Stimulated activated CD4-positive, alpha-beta T cell treated with anti-CD3 and anti-CD28 coated beads, Interleukin-15, amount 100 ng/mL, for 1 hour (primary cell): Measurements from ENCODE around the gene SGO1.

Source experiments
- DNase-seq, 2 donors: peaks; one replicate each; pipeline ENCODE4 v3.0.0-alpha.2; 2020; ENCODE audit warnings: low read depth in 1 of 2, low spot score in 1 of 2

SGO1 gene

DNA sequence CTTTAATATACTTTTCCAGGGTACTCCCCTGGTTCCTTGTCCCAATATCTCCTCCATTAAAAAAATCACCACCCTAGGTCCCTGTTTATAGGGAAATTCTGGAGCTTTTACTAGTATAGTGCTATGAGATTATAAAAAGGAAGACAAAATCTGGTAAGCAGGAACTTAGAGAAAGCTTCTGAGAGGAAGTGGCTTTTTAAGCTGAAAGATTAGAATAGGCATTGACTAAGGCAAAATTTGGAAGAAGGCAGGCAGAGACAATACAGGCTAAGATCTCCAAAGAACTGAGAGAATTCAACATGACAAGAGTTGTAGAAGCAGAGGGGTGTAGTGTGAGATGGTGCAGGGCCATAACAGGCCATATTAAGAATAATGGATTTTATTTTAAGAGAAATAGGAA is 25.8 kb downstream of the SGO1 start:
- no peak for DNase-seq

DNA sequence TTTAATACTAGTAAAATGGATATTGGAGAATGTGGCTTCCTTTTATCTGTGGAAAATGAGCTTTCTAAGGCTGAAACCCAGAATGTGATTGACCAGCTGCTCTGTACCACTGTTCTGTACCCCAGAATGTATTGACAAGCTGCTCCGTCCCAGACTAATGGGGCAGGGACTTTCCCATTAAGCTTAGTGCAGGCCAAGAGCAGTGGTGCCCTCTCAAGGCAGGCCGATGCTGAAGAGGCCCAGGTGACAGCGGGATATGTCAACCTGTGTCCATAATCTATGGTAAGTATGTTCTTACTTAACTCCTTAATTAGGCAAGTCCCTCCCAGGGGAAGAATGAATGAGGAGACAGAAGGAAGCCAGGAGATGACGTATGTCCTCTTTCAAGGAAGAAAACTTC is 31.1 kb downstream of the SGO1 start:
- DNase-seq, result no peak

DNA sequence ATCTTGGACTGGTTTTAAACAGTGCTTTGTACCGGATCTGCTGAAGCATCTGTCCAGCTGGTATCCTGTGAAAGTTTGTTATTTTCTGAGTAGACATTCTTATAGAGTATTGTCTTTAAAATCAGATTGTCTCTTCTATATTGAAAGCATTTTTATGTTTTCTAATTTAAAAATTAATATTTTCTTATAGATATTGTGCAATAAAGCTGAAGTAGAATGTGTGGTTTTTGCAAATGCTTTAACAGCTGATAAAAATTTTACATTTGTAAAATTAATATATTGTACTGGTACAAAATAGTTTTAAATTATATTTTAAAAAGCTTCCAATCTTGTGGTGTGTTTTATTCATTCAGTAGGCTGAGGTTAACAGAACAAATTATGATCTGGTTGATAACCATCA is 31.9 kb downstream of the SGO1 start:
- no peak for DNase-seq

DNA sequence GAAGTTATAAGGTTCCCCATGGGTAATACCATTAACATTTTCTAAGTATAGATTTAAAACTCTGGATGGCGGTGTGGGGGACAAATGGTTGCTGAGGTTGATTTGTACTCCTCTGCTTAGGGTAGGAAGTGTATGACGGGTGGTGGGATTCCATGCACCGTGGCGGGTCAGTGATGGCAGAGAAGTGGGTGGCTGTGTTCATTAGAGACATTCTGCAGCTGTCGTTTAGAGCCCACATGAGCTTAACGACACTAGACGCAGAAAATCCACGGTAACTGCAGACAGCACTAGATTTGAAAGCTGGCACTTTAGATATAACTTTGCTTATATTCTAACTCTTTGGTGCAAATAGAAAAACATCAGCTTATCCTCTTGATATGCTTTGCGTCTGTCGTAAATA is 37.5 kb downstream of the SGO1 start:
- DNase-seq, result no peak

DNA sequence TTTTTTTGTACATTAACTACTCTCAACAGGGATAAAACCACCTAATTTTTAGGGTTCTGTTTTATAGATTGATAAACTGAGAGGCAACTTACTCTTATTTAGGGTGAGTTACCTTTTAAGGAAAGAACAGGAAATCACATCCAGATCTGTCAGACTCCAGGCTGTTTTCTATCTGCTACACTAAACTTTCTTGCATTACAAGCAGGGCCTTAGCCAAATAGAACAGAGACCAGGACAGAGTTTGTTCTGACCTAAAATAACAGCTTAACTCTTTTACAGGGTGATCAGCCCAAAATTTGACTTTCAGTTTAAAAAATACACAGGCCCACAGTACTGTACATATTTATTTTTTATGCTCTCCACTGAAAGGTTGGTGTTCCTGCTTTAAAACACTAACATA is 38.6 kb downstream of the SGO1 start:
- no peak for DNase-seq

DNA sequence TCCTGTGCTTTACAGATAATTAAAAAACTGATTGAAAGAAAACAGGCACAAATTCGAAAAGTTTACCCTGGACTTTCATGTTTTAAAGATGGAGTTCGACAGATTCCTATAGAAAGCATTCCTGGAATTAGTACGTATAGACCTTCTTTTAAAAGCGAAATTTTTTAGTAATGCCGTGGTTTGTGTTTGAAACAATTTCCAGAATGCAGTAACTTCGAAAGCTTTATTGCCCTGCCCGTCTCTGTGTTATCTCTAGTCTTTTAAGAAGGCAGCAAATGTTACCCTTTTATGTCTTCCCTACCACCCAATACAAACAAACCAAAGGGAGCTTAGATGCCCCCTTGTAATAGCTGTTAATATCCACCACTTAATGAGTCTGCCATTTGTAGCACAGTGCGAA is 39.7 kb downstream of the SGO1 start:
- no peak for DNase-seq

DNA sequence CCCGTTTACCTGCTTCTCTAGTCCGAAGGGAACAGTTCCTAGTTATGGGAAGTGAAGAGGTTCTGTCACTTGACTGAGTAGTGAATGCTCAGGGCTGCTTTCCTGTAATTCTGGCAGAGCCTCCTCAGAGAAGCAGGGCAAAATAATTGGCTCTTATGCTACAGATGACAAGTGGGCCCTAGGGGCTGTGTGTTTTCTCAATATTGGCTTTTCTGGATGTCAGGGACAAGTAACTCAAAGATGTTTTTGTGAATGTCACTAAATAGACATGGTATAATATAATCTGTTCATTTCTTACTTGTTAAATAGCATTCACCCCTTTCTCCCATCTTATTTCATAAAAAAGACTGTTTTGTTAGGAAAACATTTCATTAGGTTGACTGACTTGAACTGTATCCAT is 40.1 kb downstream of the SGO1 start:
- DNase-seq, result no peak

DNA sequence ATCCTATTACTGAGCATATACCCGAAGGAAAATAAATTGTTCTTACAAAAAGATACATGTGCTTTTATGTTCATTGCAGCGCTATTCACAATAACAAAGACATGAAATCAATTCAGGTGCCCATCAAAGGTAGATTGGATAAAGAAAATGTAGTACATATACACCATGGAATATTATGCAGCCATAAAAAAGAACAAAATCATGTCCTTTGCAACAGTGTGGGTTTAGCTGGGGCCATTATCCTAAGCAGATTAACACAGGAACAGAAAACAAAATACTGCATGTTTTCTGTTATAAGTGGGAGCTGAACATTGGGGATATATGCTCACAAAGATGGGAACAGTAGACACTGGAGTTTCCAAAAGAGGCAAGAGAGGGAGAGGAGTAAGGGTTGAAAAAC is 42.5 kb downstream of the SGO1 start:
- no peak for DNase-seq

DNA sequence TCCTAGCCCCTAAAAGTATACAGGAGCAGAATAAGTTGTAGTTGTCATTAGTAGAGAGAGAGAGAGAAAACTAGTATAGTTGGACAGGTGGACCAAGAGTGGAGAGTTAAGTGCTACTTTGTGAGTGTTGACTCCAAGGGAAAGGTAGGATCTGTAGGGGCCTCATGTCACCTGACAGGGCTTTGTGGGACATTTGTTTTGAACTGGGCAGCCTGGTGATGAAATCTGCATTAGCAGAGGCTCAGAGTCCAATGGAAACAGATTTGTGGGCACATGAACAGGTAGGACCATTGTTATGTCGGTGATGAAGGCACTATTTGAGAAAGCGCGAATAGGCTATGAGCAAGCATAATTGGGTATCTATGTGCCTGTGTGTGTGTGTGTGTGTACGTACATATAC is 43.5 kb downstream of the SGO1 start:
- DNase-seq, result no peak

DNA sequence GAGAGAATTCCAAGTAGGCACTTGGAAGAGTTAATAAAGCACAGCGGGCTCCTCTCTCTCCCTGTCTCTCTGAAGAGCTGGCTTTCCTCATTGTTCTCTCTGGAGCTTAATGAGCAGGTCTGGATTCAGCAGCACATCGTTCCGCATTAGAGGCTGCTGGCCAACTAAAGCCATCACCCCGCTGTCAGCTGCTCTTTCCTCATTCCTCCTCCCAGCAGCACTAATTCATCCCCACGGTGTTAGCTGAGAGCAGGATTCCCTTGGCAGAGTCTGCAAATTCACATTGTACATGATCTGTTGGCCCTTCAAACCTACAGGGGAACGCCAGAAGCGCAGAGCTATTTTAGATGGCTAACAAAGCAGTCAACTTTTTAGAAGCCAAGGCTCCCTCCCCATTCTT is 44.2 kb downstream of the SGO1 start:
- no peak for DNase-seq

DNA sequence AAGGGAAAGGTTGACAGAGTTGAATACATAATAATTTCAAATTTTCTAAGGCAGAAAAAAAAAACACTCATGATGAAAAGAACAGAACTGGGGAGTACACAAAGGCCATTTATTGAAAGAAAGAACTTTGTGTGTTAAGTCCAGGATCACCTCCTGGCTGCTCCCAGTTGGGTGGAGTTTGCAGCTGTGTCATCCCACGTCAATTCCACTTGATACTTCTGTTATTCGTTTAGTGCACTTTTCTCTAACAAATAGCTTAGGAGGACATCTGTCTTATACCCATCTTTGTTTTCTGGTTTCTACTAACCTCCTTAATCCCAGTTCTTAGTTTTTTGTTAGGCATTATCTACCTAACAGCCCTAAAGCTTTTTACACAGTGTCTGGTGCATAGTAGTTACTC is 44.7 kb downstream of the SGO1 start:
- no peak for DNase-seq

DNA sequence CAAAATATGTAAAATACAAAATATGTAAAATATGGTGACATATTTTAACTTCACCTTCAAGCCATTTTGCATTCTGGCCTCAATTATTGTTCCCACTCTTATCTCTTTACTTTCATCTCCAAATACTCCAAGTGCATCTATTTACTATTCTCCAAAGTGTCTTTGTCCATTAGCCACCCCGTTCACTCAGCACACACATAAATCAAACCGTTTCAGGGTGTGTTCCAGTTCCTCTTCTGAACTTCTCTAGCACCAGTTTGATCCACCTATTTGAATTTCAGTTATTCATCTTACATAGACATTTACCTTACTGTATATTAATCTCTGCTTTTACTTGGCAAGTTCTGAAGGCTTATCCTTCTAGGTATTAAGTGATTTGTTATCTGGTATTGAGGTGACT is 45.1 kb downstream of the SGO1 start:
- no peak for DNase-seq

DNA sequence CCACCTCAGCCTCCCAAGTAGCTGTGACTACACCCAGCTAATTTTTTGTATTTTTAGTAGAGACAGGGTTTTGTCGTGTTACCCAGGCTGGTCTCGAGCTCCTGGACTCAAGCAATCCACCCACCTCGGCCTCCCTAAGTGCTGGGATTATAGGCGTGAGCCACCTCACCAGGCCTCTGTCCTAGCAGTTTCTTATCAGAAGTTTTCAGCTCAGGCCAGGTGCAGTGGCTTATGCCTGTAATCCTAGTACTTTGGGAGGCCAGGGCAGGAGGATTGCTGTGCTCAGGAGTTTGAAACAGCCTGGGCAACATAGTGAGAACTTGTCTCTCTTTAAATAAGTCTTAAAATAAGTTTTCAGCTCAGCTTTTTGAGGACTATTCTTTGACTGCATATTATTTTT is 48.4 kb downstream of the SGO1 start:
- no peak for DNase-seq

DNA sequence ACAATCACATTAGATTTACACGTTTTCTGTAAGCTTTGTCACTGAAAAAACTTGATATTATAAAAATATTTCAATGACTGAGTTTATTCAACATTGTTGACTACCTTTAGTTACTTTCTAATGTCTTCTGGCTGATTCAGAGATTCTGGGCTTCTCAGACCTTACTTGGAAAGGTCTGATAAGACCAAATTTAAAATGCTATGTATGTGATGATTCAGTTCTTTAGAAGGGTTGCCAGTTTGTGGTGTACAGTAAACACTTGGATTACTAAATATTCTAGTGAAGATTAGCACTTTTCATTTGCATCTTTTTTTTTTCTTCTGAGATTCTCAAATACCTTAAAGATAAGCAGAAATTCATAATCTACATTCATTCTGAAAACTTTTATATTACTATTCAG is 49.8 kb downstream of the SGO1 start:
- DNase-seq, result no peak

DNA sequence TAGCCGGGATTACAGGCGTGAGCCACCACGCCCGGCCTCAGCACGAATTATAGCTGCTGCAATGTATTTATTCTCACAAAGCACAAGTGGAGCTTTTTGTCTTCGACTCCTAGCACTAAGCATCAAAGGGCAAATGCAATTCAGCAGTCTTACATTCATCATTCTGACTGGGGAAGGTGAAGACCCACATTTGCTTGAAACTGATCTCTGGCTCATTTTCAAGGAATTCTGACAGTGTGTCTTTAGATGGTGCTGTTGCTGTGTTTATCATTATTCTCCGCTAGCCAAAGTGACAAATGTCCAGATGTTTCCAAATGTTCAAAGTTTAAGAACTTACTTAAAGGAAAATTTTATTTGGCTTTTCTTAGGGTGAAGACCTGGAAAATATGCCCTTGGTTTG is 55.9 kb downstream of the SGO1 start:
- no peak for DNase-seq

DNA sequence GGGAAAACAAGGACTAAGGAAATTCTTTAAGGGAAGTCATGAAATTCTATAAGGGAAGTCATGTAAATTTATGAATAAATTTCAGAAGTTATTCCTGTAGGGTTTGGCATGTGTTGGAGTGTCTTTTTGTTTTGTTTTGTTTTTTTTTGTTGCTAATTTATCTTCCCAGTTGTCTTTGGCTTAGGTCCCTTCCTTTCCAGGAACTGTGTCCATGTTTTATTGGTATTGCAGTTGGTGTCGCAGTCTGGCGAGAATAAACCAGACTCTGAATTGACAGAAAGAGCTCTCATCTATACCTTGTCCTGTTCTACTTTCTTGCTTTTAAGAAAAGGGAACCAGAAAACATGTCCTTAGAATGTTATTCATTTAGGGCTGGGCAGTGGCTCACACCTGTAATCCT is 57.6 kb downstream of the SGO1 start:
- no peak for DNase-seq

DNA sequence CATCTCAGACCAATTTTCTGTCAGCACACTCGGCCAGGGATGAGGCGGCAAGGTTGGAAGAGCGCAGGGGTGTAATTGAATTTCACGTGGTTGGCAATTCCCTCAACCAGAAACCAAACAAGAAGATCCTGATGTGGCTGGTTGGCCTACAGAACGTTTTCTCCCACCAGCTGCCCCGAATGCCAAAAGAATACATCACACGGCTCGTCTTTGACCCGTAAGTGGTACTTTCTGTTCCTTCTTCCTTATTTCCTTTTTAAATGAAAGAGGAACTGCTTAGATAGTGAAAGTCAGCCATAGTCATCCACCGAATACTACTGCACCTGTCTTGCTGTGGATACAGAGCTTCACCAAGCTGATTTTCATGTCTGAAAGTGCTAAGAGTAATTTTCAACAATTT is 60.1 kb downstream of the SGO1 start:
- no peak for DNase-seq

DNA sequence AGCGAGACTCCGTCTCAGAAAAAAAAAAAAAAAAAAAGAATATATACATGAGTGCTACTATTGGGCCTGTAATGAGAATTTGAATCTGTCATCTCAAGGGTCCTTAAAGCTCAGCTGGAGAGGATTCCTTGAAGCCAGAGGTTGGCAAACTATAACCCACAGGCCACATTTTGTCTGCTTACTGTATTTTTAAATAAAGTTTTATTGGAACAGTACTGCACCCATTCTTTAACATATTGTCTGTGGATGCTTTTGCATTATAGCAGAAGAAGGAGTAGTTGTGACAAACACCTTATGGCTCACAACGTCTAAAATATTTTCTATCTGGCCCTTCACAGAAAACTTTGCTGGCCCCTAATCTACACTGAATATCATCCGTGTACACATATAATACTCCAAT is 60.7 kb downstream of the SGO1 start:
- no peak for DNase-seq

DNA sequence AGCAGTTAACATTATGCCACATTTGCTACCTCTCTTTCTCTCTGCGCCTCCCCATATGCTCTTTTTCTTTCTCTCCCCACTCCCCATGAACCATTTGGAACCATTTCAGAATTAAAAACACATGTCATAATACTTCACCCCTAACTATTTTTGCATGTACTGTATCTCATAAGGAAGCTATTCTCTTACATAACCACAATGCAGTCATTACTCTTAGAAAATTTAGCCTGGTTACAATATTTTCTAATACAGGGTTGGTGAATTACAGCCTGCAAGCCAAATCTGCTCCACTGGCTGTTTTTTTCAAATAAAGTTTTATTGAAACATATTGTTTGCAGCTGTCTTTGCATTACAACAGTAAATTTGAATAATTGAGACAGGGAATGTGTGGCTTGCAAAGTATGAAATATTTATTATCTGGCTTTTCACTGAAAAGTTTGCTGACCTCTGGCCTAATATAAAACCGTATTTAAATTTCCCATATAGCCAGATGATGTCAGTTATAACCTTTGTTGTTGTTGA is 62.8 kb downstream of the SGO1 start:
- no peak for DNase-seq

DNA sequence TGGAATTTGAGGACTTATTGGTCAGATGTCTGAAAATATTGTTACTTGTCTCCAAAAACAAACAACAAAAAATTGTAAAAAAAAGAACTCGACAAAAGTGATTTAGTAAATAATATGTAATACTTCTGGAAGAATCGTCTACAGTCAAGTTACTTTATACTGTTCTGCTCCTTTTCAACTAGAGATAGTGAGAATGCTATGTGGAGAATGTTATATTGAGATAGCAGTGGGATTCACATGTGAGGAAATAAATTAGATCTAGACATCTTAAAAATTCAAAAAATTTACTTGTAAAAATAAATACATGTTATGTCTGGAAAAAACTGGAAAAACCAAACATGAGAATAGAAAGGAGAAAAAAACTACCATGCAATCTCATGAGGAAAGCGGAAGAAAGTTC is 64.9 kb downstream of the SGO1 start:
- DNase-seq, result no peak
